Erythroblast (primary cell): ENCODE measurements around the gene HSPB1.

Experiments used
- GATA1 ChIP-seq: IDR thresholded peaks from 2 replicates; pipeline ENCODE4 v1.6.1; 2011; ENCODE audit warnings: low read depth, mild to moderate bottlenecking, control low read depth, low read length, moderate library complexity
- POLR2A ChIP-seq: IDR thresholded peaks from 2 replicates; pipeline ENCODE4 v1.6.1; 2011; ENCODE audit warnings: mild to moderate bottlenecking, low read length

GRCh38 chr7:76282344-76283253 lies 19.9 kb upstream of the HSPB1 start:
- TF ChIP-seq POLR2A (no peak), GATA1 (no peak)
